Mesodermal cell (in vitro differentiated cells): ENCODE results near the gene LTBR.
"Not testable (repeated sequence)": the region's sequence is repeated elsewhere in the genome, so short reads cannot be mapped to it uniquely, and the experiment has no call there.

Experiments
- H3K27ac ChIP-seq: 2 replicates; pipeline ENCODE4 v1.7.0; 2013; ENCODE audit warnings: mild to moderate bottlenecking, low read depth, low read length, moderate library complexity; ENCODE audit not compliant: severe bottlenecking
- H3K36me3 ChIP-seq: 2 replicates; pipeline ENCODE4 v1.7.1; 2013; ENCODE audit warnings: mild to moderate bottlenecking, low read length, moderate library complexity; ENCODE audit not compliant: control insufficient read depth, insufficient read depth
- H3K4me1 ChIP-seq: one replicate; pipeline ENCODE4 v1.7.1; 2013; ENCODE audit warnings: mild to moderate bottlenecking, low read length; ENCODE audit not compliant: insufficient read depth, control insufficient read depth, poor library complexity, severe bottlenecking
- H3K4me3 ChIP-seq: 2 replicates; pipeline ENCODE4 v1.7.0; 2013; ENCODE audit warnings: low read length, control low read depth, mild to moderate bottlenecking; ENCODE audit not compliant: insufficient read depth, poor library complexity, severe bottlenecking; ENCODE audit errors: extremely low read depth
- H3K9me3 ChIP-seq: 2 replicates; pipeline ENCODE4 v1.7.1; 2013; ENCODE audit warnings: mild to moderate bottlenecking, low read length, moderate library complexity; ENCODE audit not compliant: control insufficient read depth
- WGBS, 2 experiments: methylation state at CpG; one replicate each; pipeline ENCODE4 v1.1.5; 2013; ENCODE audit warnings: missing lambda C conversion rate in 2 of 2; ENCODE audit not compliant: insufficient coverage in 2 of 2; 5-methylcytosine and 5-hydroxymethylcytosine counted together

The LTBR gene

DNA sequence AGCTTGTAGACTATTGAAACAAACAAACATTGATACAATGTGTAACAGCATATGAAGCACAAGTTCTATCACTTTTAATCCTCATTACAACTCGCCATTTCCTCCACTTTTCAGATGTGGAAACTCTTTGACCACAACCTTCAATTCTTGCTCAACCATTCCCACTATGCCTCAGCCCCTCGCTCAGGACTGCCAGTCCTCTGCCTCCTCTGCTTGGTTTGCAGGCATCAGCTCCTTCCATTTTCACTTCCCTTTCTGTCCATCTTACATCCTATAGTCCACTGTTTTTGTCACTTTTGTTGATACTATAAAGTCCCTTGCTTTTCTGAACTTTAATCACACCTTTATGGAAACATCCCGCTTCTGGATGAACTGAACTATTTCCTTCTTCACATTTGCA, 32.6 kb downstream of the LTBR start:
- Histone ChIP-seq H3K9me3 (no peaks in the 10 kb centered on the region), H3K4me3 (no peak overlapping the region), H3K4me1 (no peaks in the 10 kb centered on the region), H3K27ac (no peak overlapping the region), H3K36me3 (no peaks in the 10 kb centered on the region)
- WGBS, 2 experiments, result 82 to 86% methylated on average over 3 of the region's 3 CpGs

GRCh38 chr12:6418796-6419195, 34.8 kb downstream of the LTBR start:
- Histone ChIP-seq H3K4me3 (no peak overlapping the region), H3K4me1 (no peaks in the 10 kb centered on the region), H3K27ac (no peak overlapping the region), H3K9me3 (no peaks in the 10 kb centered on the region), H3K36me3 (no peaks in the 10 kb centered on the region)
- WGBS, 2 experiments, result 68 to 75% methylated on average over 4 to 6 of the region's 6 CpGs

- H3K27ac ChIP-seq, result no peak overlapping the region
- WGBS, 2 experiments, result no CpG with 5 or more reads among the region's 4 CpGs
- H3K4me3 ChIP-seq, result no peak overlapping the region
- H3K4me1 ChIP-seq, result no peaks in the 10 kb centered on the region
- no peaks in the 10 kb centered on the region for H3K9me3 ChIP-seq
- no peaks in the 10 kb centered on the region for H3K36me3 ChIP-seq
These were observed 36.4 kb downstream of the LTBR start for GRCh38 chr12:6420364-6420763.

GRCh38 chr12:6423267-6424007, 39.5 kb downstream of the LTBR start:
- Histone ChIP-seq H3K36me3 (no peaks in the 10 kb centered on the region), H3K9me3 (no peaks in the 10 kb centered on the region), H3K27ac (no peak overlapping the region), H3K4me3 (no peak overlapping the region), H3K4me1 (no peaks in the 10 kb centered on the region)
- 10 to 17% methylated on average over 7 to 8 of the region's 9 CpGs for WGBS, 2 experiments

GRCh38 chr12:6424008-6424347, 40.0 kb downstream of the LTBR start:
- Histone ChIP-seq H3K36me3 (no peaks in the 10 kb centered on the region), H3K4me3 (no peak overlapping the region), H3K27ac (no peak overlapping the region), H3K9me3 (no peaks in the 10 kb centered on the region), H3K4me1 (no peaks in the 10 kb centered on the region)
- 71 to 88% methylated on average over 5 of the region's 6 CpGs for WGBS, 2 experiments

DNA sequence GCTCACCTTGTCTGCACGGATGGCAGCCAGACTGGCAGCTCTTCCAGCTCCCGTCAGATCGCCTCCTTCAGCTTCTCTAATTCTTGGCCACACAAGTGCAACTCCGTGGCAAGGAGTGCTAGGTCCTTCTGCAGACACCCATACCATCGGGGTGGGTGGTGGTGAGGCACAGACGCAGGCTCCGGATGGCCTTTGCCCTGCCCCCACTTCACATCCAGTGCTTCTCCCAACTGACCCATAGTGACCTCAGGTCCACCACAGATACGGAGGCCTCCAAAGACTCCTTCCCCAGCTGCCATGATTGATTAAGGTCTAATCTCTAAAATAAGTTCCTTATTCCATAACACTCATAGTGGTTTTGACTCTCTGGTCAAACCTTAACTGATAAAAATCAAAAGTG, 40.9 kb downstream of the LTBR start:
- Histone ChIP-seq H3K9me3 (no peaks in the 10 kb centered on the region), H3K27ac (no peak overlapping the region), H3K4me1 (no peaks in the 10 kb centered on the region), H3K4me3 (no peak overlapping the region), H3K36me3 (no peaks in the 10 kb centered on the region)
- 76 to 92% methylated on average over 4 to 8 of the region's 8 CpGs for WGBS, 2 experiments

- no peak overlapping the region for H3K4me3 ChIP-seq
- WGBS, 2 experiments, result 94 to 96% methylated on average over 19 to 20 of the region's 23 CpGs
These were observed 41.9 kb downstream of the LTBR start for GRCh38 chr12:6425590-6426531.

DNA sequence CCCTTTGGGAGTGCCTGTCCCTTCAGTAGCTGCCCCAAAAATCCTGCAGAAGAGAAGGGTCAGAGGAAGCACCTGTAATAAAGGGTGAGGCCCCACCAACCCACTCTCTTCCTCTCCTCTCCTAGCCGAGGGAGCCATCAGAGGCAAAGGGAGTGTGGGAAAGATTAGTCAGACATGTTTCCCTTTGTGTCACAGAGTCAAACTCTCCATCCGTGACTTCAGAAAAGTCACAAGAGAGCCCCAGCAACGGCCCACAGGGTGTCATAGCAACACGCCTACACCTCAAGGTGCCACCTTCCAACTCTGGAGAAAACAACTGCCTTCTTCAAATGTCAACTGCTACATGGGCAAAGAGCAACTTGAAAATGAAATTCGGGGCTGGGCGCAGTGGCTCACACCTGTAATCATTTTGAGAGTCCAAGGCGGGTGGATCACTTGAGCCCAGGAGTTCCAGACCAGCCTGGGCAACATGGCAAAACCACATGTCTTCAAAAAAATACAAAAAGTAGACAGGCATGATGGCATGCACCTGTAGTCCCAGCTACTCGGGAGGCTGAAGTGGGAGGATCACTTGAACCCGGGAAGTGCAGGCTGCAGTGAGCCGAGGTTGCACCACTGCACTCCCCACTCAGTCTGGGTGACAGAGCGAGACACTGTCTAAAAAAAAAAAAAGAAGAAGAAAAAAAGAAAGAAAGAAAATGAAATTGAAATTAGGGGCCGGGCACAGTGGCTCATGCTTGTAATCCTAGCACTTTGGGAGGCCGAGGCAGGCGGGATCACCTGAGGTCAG, 43.1 kb downstream of the LTBR start:
- H3K27ac ChIP-seq, result no peak overlapping the region
- no peaks in the 10 kb centered on the region for H3K36me3 ChIP-seq
- H3K4me1 ChIP-seq, result peaks cover 6% of the 10 kb centered on the region
- H3K4me3 ChIP-seq, result no peak overlapping the region
- H3K9me3 ChIP-seq, result no peaks in the 10 kb centered on the region
- WGBS, 2 experiments, result 86 to 94% methylated on average over 10 to 11 of the region's 14 CpGs

More at GRCh38 chr12:6425590-6426531, 41.9 kb downstream of the LTBR start:
- Histone ChIP-seq H3K36me3 (no peaks in the 10 kb centered on the region), H3K4me1 (peaks cover 6% of the 10 kb centered on the region), H3K9me3 (no peaks in the 10 kb centered on the region), H3K27ac (no peak overlapping the region)

DNA sequence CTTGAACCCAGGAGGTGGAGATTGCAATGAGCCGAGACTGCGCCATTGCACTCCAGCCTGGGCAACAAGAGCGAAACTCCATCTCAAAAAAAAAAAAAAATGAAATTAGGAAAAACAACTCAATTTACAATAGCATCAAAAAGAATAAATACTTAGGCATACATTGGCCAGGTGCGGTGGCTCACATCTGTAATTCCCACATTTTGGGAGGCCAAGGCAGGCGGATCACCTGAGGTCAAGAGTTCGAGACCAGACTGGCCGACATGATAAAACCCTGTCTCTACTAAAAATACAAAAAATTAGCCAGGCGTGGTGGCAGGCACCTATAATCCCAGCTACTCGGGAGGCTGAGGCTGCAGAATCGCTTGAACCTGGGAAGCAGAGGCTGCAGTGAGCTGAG, 43.8 kb downstream of the LTBR start:
- H3K36me3 ChIP-seq, H3K4me1 ChIP-seq, H3K4me3 ChIP-seq, H3K9me3 ChIP-seq, H3K27ac ChIP-seq: not testable (repeated sequence)
- 90 to 100% methylated on average over 4 to 5 of the region's 10 CpGs for WGBS, 2 experiments

DNA sequence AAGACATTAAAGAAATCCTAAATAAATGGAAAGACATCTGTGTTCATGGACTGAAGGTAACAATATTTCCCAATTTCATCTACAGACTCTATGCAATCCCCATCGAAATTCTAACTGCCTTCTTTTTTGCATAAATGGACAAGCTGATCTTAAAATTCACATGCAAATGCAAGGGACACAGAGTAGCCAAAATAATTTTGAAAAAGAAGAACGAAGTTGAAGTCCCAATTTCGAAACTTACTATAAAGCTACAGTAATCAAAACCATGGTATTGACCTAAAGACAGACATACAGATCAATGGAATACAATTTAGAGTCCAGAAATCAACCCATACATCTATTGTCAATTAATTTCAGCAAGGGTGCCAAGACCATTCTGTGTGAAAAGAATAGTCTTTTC, 44.4 kb downstream of the LTBR start:
- Histone ChIP-seq H3K9me3 (no peaks in the 10 kb centered on the region), H3K36me3 (no peaks in the 10 kb centered on the region)

More for the DNA sequence above, 44.4 kb downstream of the LTBR start:
- Histone ChIP-seq H3K27ac (no peak overlapping the region), H3K4me1 (peaks cover 6% of the 10 kb centered on the region), H3K4me3 (no peak overlapping the region)
- 86 to 95% methylated on average over 2 to 3 of the region's 3 CpGs for WGBS, 2 experiments
